ENCODE results near the gene DYRK2. TPM values are rescaled to one million over a fixed set of nuclear protein-coding genes. Genes with fewer than 3 reads are reported as not detected.
A peak's percentile ranks its signal among the peaks of the same experiment; 100 is the strongest.

Gene DYRK2
- total RNA-seq, 1 experiment from 2014 or later, result 24.5 TPM

DNA sequence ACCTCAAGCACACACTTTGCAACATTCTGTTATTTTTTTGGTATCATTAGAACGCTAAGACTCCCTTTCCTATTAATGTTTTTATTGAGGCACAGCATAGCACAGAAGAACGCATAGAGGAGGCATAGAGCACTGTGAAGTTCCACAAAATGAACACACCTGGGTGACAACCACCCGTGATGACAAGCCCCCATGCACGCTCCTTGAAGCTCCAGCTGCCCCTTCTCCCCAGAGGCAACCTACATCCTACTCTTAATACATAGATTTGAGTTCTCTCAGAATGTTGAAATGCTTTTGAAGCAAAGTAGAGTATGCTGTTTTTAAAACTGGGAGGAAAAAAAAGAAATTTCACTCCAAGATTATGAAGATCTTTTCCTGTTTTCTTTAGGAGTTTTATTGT is 55.5 kb downstream of the DYRK2 start:
- DNase-seq (ENCODE audit: low read depth), result no peak

GRCh38 chr12:67705394-67706370 is 57.1 kb downstream of the DYRK2 start:
- peak; percentile 94 for DNase-seq (ENCODE audit: low read depth)

GRCh38 chr12:67709367-67709954 is 60.9 kb downstream of the DYRK2 start:
- DNase-seq (ENCODE audit: low read depth), result no peak

GRCh38 chr12:67710582-67710981 is 62.0 kb downstream of the DYRK2 start:
- peak; percentile 74 for DNase-seq (ENCODE audit: low read depth)

DNA sequence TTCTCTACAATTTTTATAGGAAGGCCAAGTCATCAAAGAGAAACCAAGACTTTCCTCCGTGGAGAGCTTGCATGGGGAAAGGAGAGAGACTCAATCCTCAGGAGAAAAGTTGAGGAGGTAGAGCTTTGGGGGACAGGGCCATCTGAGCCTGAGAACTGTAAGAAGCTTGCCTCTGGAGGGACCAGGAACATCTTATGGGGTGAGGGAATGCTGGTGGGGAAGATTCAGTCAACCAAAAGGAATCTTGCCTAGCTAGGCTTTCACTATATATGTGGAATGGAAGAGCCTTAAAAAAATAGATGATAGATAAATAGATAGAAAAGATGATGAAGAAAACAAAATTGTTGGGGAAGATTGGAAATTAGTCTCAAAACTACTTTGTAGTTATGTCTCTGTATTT is 63.5 kb downstream of the DYRK2 start:
- DNase-seq (ENCODE audit: low read depth), result no peak

GRCh38 chr12:67714648-67715047 is 66.1 kb downstream of the DYRK2 start:
- peak; percentile 54 for DNase-seq (ENCODE audit: low read depth)

Data from RPMI7951 (cell line).